CD14-positive monocyte (primary cell): ENCODE results near the gene HDAC6. TPM values are rescaled to one million over a fixed set of nuclear protein-coding genes. Genes with fewer than 3 reads are reported as not detected.
"Not testable (repeated sequence)": the region's sequence is repeated elsewhere in the genome, so short reads cannot be mapped to it uniquely, and the experiment has no call there.

Experiments
- DNase-seq, 3 donors: peaks; one replicate each; pipeline ENCODE4 v3.0.0-alpha.2; 2011 to 2022
- H2AFZ ChIP-seq: 2 replicates; pipeline ENCODE4 v1.6.0; 2012; ENCODE audit warnings: mild to moderate bottlenecking, low read depth, low read length, inconsistent platforms; ENCODE audit not compliant: insufficient read depth, poor library complexity, severe bottlenecking
- H3K27ac ChIP-seq, 2 donors: 1 replicate in 1 of 2; 2 replicates in 1 of 2; pipeline ENCODE4 v1.5.1; 2012 to 2013; ENCODE audit warnings: low read length in 2 of 2, control low read depth in 1 of 2, inconsistent platforms in 1 of 2, low read depth in 1 of 2, mild to moderate bottlenecking in 1 of 2
- H3K27me3 ChIP-seq, 2 donors: one replicate each; pipeline versions ENCODE4 v1.6.0 to v1.6.1; 2011 to 2013; ENCODE audit warnings: low read length in 2 of 2; ENCODE audit not compliant: control insufficient read depth in 2 of 2, insufficient read depth in 2 of 2
- H3K36me3 ChIP-seq, 2 donors: replicated peaks in 1 of 2; 1 replicate in 1 of 2; 2 replicates in 1 of 2; pipeline versions ENCODE4 v1.5.1 to v1.6.1; 2012 to 2013; ENCODE audit warnings: low read length in 2 of 2, control low read depth in 1 of 2, inconsistent platforms in 1 of 2, mild to moderate bottlenecking in 1 of 2; ENCODE audit not compliant: insufficient read depth in 2 of 2, control insufficient read depth in 1 of 2
- H3K4me1 ChIP-seq, 2 donors: 1 replicate in 1 of 2; 2 replicates in 1 of 2; pipeline versions ENCODE4 v1.5.1 to v1.6.1; 2012 to 2013; ENCODE audit warnings: low read length in 2 of 2, control low read depth in 1 of 2, inconsistent platforms in 1 of 2, mild to moderate bottlenecking in 1 of 2, moderate library complexity in 1 of 2; ENCODE audit not compliant: insufficient read depth in 2 of 2, control insufficient read depth in 1 of 2
- H3K4me2 ChIP-seq: replicated peaks from 2 replicates; pipeline ENCODE3; 2012; ENCODE audit warnings: low read length, moderate library complexity, mild to moderate bottlenecking; ENCODE audit not compliant: poor library complexity, severe bottlenecking; ENCODE audit errors: extremely low read depth
- H3K4me3 ChIP-seq, 3 experiments: fragments of 200-600 bp in 1 of 3; sonication (generic) in 1 of 3; replicated peaks in 1 of 3; 1 replicate in 2 of 3; 2 replicates in 1 of 3; pipeline ENCODE4 v1.5.1; 2011 to 2013; ENCODE audit warnings: low read length in 3 of 3, mild to moderate bottlenecking in 3 of 3, control low read depth in 2 of 3, low read depth in 2 of 3, inconsistent platforms in 1 of 3, moderate library complexity in 1 of 3
- H3K79me2 ChIP-seq: 2 replicates; pipeline ENCODE4 v1.6.0; 2012; ENCODE audit warnings: mild to moderate bottlenecking, control low read depth, inconsistent platforms, low read length, moderate library complexity; ENCODE audit not compliant: insufficient read depth
- H3K9ac ChIP-seq: 2 replicates; pipeline ENCODE4 v1.6.0; 2017; ENCODE audit warnings: low read length, mild to moderate bottlenecking; ENCODE audit not compliant: insufficient read depth, poor library complexity, severe bottlenecking
- H3K9me3 ChIP-seq, 2 donors: replicated peaks in 1 of 2; 1 replicate in 1 of 2; 2 replicates in 1 of 2; pipeline versions ENCODE4 v1.5.1 to v1.6.1; 2012 to 2013; ENCODE audit warnings: low read length in 2 of 2, control low read depth in 1 of 2; ENCODE audit not compliant: control insufficient read depth in 1 of 2, insufficient read depth in 1 of 2
- H4K20me1 ChIP-seq: 2 replicates; pipeline ENCODE4 v1.6.0; 2012; ENCODE audit warnings: mild to moderate bottlenecking, low read length, control low read depth, moderate library complexity; ENCODE audit not compliant: insufficient read depth
- H3K27ac Mint-ChIP-seq, 7 donors: one replicate each; pipeline ENCODE4 v1.8.0; 2020; ENCODE audit warnings: mild to moderate bottlenecking in 7 of 7, mixed read lengths in 7 of 7, moderate library complexity in 6 of 7, inconsistent platforms in 2 of 7
- H3K27me3 Mint-ChIP-seq, 3 donors: one replicate each; pipeline ENCODE4 v1.8.0; 2021 to 2022; ENCODE audit warnings: low read depth in 3 of 3, mild to moderate bottlenecking in 3 of 3, mixed read lengths in 3 of 3, moderate library complexity in 3 of 3, inconsistent platforms in 1 of 3
- H3K36me3 Mint-ChIP-seq, 2 donors: one replicate each; pipeline ENCODE4 v1.8.0; 2020; ENCODE audit warnings: mixed read lengths in 2 of 2, inconsistent platforms in 1 of 2, mild to moderate bottlenecking in 1 of 2
- H3K4me1 Mint-ChIP-seq: one replicate; pipeline ENCODE4 v1.8.0; 2020; ENCODE audit warnings: mild to moderate bottlenecking, mixed read lengths
- H3K4me3 Mint-ChIP-seq, 2 donors: one replicate each; pipeline ENCODE4 v1.8.0; 2020; ENCODE audit warnings: mild to moderate bottlenecking in 2 of 2, mixed read lengths in 2 of 2, moderate library complexity in 1 of 2
- H3K9me3 Mint-ChIP-seq, 7 donors: one replicate each; pipeline ENCODE4 v1.8.0; 2020 to 2022; ENCODE audit warnings: mixed read lengths in 7 of 7, mild to moderate bottlenecking in 6 of 7, moderate library complexity in 6 of 7, inconsistent platforms in 2 of 7
- WGBS: methylation state at CpG from one replicate; pipeline ENCODE4 v1.1.5; 2013; ENCODE audit warnings: missing lambda C conversion rate; ENCODE audit not compliant: insufficient coverage; 5-methylcytosine and 5-hydroxymethylcytosine counted together
- intact Hi-C, 2 donors: fragments of 100-400 bp; cut with micrococcal nuclease; formaldehyde crosslinking; loops; one replicate each; pipeline versions ENCODE4 v1.15.0 to v1.15.1; 2023
- polyA plus RNA-seq, 3 donors: library from polyadenylated mRNA; depleted of rRNA in 1 of 3; unstranded in 2 of 3; stranded (reverse) in 1 of 3; fragments of 300-500 nt in 2 of 3; fragments of >200 nt in 1 of 3; fragmentation: Illumina TruSeq in 2 of 3; gene quantifications; 1 replicate in 2 of 3; 2 replicates in 1 of 3; pipeline ENCODE4 v1.2.3, GENCODE V29; 2012 to 2021
- small RNA-seq: library from RNA; depleted of rRNA; stranded (forward); fragments of <200 nt; gene quantifications from one replicate; pipeline ENCODE3, GENCODE V24; 2012; ENCODE audit warnings: low read depth; ENCODE audit not compliant: insufficient read length
- TF ChIP-seq, protein P1 (sequence below): fragments of 200-600 bp; IDR thresholded peaks from one replicate; pipeline ENCODE4 v1.8.0; 2022; ENCODE audit warnings: antibody characterized with exemption, mild to moderate bottlenecking

The HDAC6 gene
- polyA plus RNA-seq, 3 donors: 12.7 to 67.0 (median 19.7) TPM

DNA sequence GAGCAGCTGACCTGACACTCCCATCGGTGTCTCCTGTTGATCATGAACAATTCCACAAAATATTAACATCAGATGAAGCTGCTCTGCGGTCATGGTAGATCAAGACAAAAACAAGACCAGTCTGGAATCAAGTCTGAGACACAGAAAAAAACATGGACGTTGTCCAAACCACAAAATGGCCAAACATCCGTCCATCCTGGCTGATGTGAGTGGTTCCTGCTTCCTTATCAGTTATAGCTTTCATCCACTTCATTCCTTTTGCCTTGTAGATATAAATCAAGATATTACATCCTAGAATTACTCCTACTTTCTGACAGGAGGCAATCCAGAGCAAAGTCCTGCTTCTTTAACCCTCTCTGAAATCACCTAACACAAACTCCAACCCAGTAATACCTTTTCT is 62.3 kb downstream of the HDAC6 start:
- Histone ChIP-seq H3K4me1 (peaks cover 0 to 2% of the 10 kb centered on the region in 2 donors), H3K27me3 (no peaks in the 10 kb centered on the region), H3K4me3 (no peak overlapping the region), H3K9me3 (no peaks in the 10 kb centered on the region), H4K20me1 (no peaks in the 10 kb centered on the region), H3K79me2 (no peaks in the 10 kb centered on the region), H3K4me2 (no peak overlapping the region), H3K36me3 (no peaks in the 10 kb centered on the region), H3K9ac (no peak overlapping the region), H2AFZ (no peak overlapping the region), H3K27ac (no peak overlapping the region)
- Mint-ChIP-seq H3K27ac (peak overlapping the region in 1 of 7 donors; percentile 26), H3K9me3 (peaks cover 0 to 20% (median 0%) of the 10 kb centered on the region in 7 donors), H3K36me3 (no peaks in the 10 kb centered on the region), H3K4me3 (no peak overlapping the region), H3K27me3 (peaks cover 4 to 8% (median 5%) of the 10 kb centered on the region in 3 donors), H3K4me1 (peaks cover 14% of the 10 kb centered on the region)
- no peak for DNase-seq
- TF ChIP-seq, protein P1, sequence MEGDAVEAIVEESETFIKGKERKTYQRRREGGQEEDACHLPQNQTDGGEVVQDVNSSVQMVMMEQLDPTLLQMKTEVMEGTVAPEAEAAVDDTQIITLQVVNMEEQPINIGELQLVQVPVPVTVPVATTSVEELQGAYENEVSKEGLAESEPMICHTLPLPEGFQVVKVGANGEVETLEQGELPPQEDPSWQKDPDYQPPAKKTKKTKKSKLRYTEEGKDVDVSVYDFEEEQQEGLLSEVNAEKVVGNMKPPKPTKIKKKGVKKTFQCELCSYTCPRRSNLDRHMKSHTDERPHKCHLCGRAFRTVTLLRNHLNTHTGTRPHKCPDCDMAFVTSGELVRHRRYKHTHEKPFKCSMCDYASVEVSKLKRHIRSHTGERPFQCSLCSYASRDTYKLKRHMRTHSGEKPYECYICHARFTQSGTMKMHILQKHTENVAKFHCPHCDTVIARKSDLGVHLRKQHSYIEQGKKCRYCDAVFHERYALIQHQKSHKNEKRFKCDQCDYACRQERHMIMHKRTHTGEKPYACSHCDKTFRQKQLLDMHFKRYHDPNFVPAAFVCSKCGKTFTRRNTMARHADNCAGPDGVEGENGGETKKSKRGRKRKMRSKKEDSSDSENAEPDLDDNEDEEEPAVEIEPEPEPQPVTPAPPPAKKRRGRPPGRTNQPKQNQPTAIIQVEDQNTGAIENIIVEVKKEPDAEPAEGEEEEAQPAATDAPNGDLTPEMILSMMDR: no peak
- intact Hi-C loops: no loop called here
- WGBS: no CpG with 5 or more reads among the region's 4 CpGs

DNA sequence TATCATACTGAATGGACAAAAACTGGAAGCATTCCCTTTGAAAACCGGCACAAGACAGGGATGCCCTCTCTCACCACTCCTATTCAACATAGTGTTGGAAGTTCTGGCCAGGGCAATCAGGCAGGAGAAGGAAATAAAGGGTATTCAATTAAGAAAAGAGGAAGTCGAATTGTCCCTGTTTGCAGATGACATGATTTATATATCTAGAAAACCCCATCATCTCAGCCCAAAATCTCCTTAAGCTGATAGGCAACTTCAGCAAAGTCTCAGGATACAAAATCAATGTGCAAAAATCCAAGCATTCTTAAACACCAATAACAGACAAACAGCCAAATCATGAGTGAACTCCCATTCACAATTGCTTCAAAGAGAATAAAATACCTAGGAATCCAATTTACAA is 70.2 kb downstream of the HDAC6 start:
- H3K4me2 ChIP-seq, H3K36me3 ChIP-seq, H3K36me3 Mint-ChIP-seq, H3K4me3 ChIP-seq, H3K27me3 Mint-ChIP-seq, H3K4me1 Mint-ChIP-seq, H3K27ac Mint-ChIP-seq, H3K9me3 ChIP-seq, DNase-seq, H4K20me1 ChIP-seq, intact Hi-C loops, H3K27me3 ChIP-seq, H3K4me3 Mint-ChIP-seq, H2AFZ ChIP-seq, H3K27ac ChIP-seq, H3K79me2 ChIP-seq, H3K4me1 ChIP-seq, H3K9ac ChIP-seq, H3K9me3 Mint-ChIP-seq: not testable (repeated sequence)
- no CpG with 5 or more reads among the region's 2 CpGs for WGBS

Small RNAs within 50 kb of the gene (small RNA-seq; reads per million reads assigned to genes)
- gene RNU6-29P: not detected

Other genes with a start within 250 kb of the HDAC6 start
- gene RBM3, start 227.6 kb upstream of the HDAC6 start, polyA plus RNA-seq: 100 to 1,000 TPM; 187 to 302 (median 203) TPM
- gene WDR13, start 204.6 kb upstream of the HDAC6 start, polyA plus RNA-seq: 100 to 1,000 TPM in 1 of 3 donors, 10 to 100 TPM in 2; 68.6 to 171 (median 93.3) TPM
- 100 to 1,000 TPM in 1 of 3 donors, 10 to 100 TPM in 2; 22.8 to 159 (median 38.0) TPM for gene WAS, start 118.3 kb upstream of the HDAC6 start, polyA plus RNA-seq
- gene SUV39H1, start 105.3 kb upstream of the HDAC6 start, polyA plus RNA-seq: 1 to 10 TPM; 2.8 to 3.4 (median 2.9) TPM
- gene GLOD5, start 40.3 kb upstream of the HDAC6 start, polyA plus RNA-seq: not detected
- not detected for gene GATA1, start 15.5 kb upstream of the HDAC6 start, polyA plus RNA-seq
- gene ERAS, start 24.4 kb downstream of the HDAC6 start, polyA plus RNA-seq: under 1 TPM in 1 of 3 donors, not detected in 2; 0.13 TPM
- gene PCSK1N, start 33.5 kb downstream of the HDAC6 start, polyA plus RNA-seq: not detected
- 10 to 100 TPM; 52.2 to 86.9 (median 86.8) TPM for gene TIMM17B, start 95.7 kb downstream of the HDAC6 start, polyA plus RNA-seq
- gene PQBP1, start 95.9 kb downstream of the HDAC6 start, polyA plus RNA-seq: 100 to 1,000 TPM in 1 of 3 donors, 10 to 100 TPM in 2; 71.7 to 129 (median 78.3) TPM
- gene SLC35A2, start 109.6 kb downstream of the HDAC6 start, polyA plus RNA-seq: 10 to 100 TPM; 14.3 to 21.6 (median 18.4) TPM
- gene PIM2, start 117.0 kb downstream of the HDAC6 start, polyA plus RNA-seq: 10 to 100 TPM in 1 of 3 donors, 1 to 10 TPM in 2; 6.7 to 39.4 (median 9.9) TPM
- 10 to 100 TPM in 2 of 3 donors, 1 to 10 TPM in 1; 8.4 to 75.0 (median 12.4) TPM for gene OTUD5, start 155.5 kb downstream of the HDAC6 start, polyA plus RNA-seq
- gene KCND1, start 169.8 kb downstream of the HDAC6 start, polyA plus RNA-seq: 1 to 10 TPM in 1 of 3 donors, not detected in 2; 4.9 TPM
- gene GRIPAP1, start 200.2 kb downstream of the HDAC6 start, polyA plus RNA-seq: 100 to 1,000 TPM in 1 of 3 donors, 10 to 100 TPM in 1, 1 to 10 TPM in 1; 3.8 to 103 (median 10.7) TPM
- 10 to 100 TPM; 12.8 to 41.2 (median 22.0) TPM for gene TFE3, start 241.3 kb downstream of the HDAC6 start, polyA plus RNA-seq